ENCODE measurements around the gene TRIM66.

TRIM66 gene

DNA sequence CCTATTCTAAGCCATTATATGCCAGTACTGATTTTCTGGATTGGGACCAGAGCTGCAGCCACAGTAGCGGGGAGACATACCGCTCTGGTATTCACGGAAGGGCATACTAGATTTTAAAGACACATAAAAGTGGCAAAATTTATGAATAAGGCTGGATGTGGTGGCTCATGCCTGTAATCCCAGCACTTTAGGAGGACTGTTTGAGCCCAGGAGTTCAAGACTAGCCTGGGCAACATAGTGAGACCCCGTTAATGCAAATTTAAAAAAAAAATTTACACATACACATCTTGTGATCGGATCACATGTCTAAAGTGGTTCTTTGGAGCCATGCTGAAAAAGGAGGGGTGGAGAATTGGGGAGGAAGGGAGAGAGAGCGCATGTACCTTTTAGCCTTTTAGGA, 9.1 kb upstream of the TRIM66 start:
- TF ChIP-seq TAF1 (IDR thresholded peaks at IDR 0.05; ENCODE audit: borderline replicate concordance, insufficient read depth, low read length) (no peak), POLR2AphosphoS5 (IDR thresholded peaks at IDR 0.05; ENCODE audit: low read depth, low read length) (no peak), FOXP2 (optimal IDR thresholded peaks at IDR 0.05; ENCODE audit: borderline replicate concordance, extremely low read depth, extremely low read length, insufficient read depth) (no peak), SIN3A (IDR thresholded peaks at IDR 0.05; ENCODE audit: borderline replicate concordance, insufficient read depth, low read length) (no peak)
- TF ChIP-seq, protein P1, sequence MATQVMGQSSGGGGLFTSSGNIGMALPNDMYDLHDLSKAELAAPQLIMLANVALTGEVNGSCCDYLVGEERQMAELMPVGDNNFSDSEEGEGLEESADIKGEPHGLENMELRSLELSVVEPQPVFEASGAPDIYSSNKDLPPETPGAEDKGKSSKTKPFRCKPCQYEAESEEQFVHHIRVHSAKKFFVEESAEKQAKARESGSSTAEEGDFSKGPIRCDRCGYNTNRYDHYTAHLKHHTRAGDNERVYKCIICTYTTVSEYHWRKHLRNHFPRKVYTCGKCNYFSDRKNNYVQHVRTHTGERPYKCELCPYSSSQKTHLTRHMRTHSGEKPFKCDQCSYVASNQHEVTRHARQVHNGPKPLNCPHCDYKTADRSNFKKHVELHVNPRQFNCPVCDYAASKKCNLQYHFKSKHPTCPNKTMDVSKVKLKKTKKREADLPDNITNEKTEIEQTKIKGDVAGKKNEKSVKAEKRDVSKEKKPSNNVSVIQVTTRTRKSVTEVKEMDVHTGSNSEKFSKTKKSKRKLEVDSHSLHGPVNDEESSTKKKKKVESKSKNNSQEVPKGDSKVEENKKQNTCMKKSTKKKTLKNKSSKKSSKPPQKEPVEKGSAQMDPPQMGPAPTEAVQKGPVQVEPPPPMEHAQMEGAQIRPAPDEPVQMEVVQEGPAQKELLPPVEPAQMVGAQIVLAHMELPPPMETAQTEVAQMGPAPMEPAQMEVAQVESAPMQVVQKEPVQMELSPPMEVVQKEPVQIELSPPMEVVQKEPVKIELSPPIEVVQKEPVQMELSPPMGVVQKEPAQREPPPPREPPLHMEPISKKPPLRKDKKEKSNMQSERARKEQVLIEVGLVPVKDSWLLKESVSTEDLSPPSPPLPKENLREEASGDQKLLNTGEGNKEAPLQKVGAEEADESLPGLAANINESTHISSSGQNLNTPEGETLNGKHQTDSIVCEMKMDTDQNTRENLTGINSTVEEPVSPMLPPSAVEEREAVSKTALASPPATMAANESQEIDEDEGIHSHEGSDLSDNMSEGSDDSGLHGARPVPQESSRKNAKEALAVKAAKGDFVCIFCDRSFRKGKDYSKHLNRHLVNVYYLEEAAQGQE (IDR thresholded peaks at IDR 0.05; ENCODE audit: insufficient read depth in 1 of 2, low read depth in 2 of 2, low read length in 2 of 2) = no peak

- TF ChIP-seq SIN3A (IDR thresholded peaks at IDR 0.05; ENCODE audit: borderline replicate concordance, insufficient read depth, low read length) = no peak
Measured at GRCh38 chr11:8690374-8691342, 8.2 kb upstream of the TRIM66 start.

DNA sequence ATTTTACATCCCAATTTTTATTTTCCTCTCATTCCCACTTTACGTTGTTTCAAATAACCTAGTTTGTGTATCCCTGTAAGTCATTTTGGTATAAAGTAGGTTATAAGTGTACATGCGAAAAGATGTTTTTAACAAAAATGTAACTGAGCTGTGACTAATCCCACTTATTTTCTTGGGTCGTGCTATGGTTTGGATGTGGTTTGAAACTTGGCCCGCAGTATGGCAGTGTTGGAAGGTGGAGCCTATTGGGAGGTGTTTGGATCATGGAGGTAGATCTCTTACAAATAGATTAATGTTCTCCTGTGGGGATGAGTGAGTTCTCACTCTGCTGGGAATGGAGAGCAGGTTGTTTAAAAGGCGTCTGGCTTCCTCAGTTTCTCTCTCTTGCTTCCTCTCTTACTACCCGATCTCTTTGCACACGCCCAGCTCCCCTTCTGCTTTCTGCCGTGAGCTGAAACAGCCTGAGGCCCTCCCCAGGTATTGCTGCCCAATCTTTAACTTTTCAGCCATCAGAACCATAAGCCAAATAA, 7.3 kb upstream of the TRIM66 start:
- TF ChIP-seq POLR2AphosphoS5 (IDR thresholded peaks at IDR 0.05; ENCODE audit: low read depth, low read length) (no peak), SIN3A (IDR thresholded peaks at IDR 0.05; ENCODE audit: borderline replicate concordance, insufficient read depth, low read length) (no peak), TAF1 (IDR thresholded peaks at IDR 0.05; ENCODE audit: borderline replicate concordance, insufficient read depth, low read length) (no peak), FOXP2 (optimal IDR thresholded peaks at IDR 0.05; ENCODE audit: borderline replicate concordance, extremely low read depth, extremely low read length, insufficient read depth) (no peak)
- TF ChIP-seq, protein P1 (IDR thresholded peaks at IDR 0.05; ENCODE audit: insufficient read depth in 1 of 2, low read depth in 2 of 2, low read length in 2 of 2) = no peak

GRCh38 chr11:8688414-8689362, 6.2 kb upstream of the TRIM66 start:
- TF ChIP-seq SIN3A (IDR thresholded peaks at IDR 0.05; ENCODE audit: borderline replicate concordance, insufficient read depth, low read length) (peak; percentile 92; the same call in 1 of the 2 replicates), FOXP2 (optimal IDR thresholded peaks at IDR 0.05; ENCODE audit: borderline replicate concordance, extremely low read depth, extremely low read length, insufficient read depth) (peak; percentile 97), TAF1 (IDR thresholded peaks at IDR 0.05; ENCODE audit: borderline replicate concordance, insufficient read depth, low read length) (peak; percentile 75), POLR2AphosphoS5 (IDR thresholded peaks at IDR 0.05; ENCODE audit: low read depth, low read length) (peak; percentile 97)
- TF ChIP-seq, protein P1 (IDR thresholded peaks at IDR 0.05; ENCODE audit: insufficient read depth in 1 of 2, low read depth in 2 of 2, low read length in 2 of 2) = peak in 1 of 2 experiments; percentile 61; a peak in 2 of 4 replicates

- TF ChIP-seq, protein P1 (IDR thresholded peaks at IDR 0.05; ENCODE audit: insufficient read depth in 1 of 2, low read depth in 2 of 2, low read length in 2 of 2) = no peak
- TF ChIP-seq FOXP2 (optimal IDR thresholded peaks at IDR 0.05; ENCODE audit: borderline replicate concordance, extremely low read depth, extremely low read length, insufficient read depth) = no peak
- no peak for TF ChIP-seq POLR2AphosphoS5 (IDR thresholded peaks at IDR 0.05; ENCODE audit: low read depth, low read length)
- TF ChIP-seq TAF1 (IDR thresholded peaks at IDR 0.05; ENCODE audit: borderline replicate concordance, insufficient read depth, low read length) = no peak
- no peak for TF ChIP-seq SIN3A (IDR thresholded peaks at IDR 0.05; ENCODE audit: borderline replicate concordance, insufficient read depth, low read length)
Measured at GRCh38 chr11:8686325-8686724, 3.9 kb upstream of the TRIM66 start.
